Activated T-cell treated with anti-CD3 and anti-CD28 coated beads, Interleukin-2, amount 50 U/mL, for 48 hours (primary cell): Measurements from ENCODE around the gene TENM4.

ENCODE experiments used
- DNase-seq, 2 experiments: peaks; one replicate each; pipeline ENCODE4 v3.0.0-alpha.2; 2020

TENM4 gene

GRCh38 chr11:79044201-79044600 is 396.6 kb downstream of the TENM4 start:
- DNase-seq, result no peak

- no peak for DNase-seq
Measured at GRCh38 chr11:79043726-79044125, 397.1 kb downstream of the TENM4 start.

GRCh38 chr11:79042824-79043223 is 398.0 kb downstream of the TENM4 start:
- DNase-seq, result no peak

- no peak for DNase-seq
Measured at GRCh38 chr11:79040348-79040747, 400.5 kb downstream of the TENM4 start.

GRCh38 chr11:79039122-79039521 is 401.7 kb downstream of the TENM4 start:
- DNase-seq, result no peak

GRCh38 chr11:79035881-79036280 is 404.9 kb downstream of the TENM4 start:
- no peak for DNase-seq

- DNase-seq, result no peak
Measured at GRCh38 chr11:79033833-79034232, 407.0 kb downstream of the TENM4 start.

GRCh38 chr11:79030448-79030847 is 410.4 kb downstream of the TENM4 start:
- DNase-seq, result no peak

GRCh38 chr11:79028225-79028624 is 412.6 kb downstream of the TENM4 start:
- no peak for DNase-seq

GRCh38 chr11:79026803-79027445 is 413.9 kb downstream of the TENM4 start:
- DNase-seq, result no peak

- no peak for DNase-seq
Measured at GRCh38 chr11:79025622-79026021, 415.2 kb downstream of the TENM4 start.

GRCh38 chr11:79025097-79025496 is 415.7 kb downstream of the TENM4 start:
- DNase-seq, result no peak

- no peak for DNase-seq
Measured at GRCh38 chr11:79022265-79022664, 418.6 kb downstream of the TENM4 start.

- DNase-seq, result no peak
Measured at GRCh38 chr11:79021601-79022000, 419.2 kb downstream of the TENM4 start.

GRCh38 chr11:79019975-79020374 is 420.9 kb downstream of the TENM4 start:
- no peak for DNase-seq

GRCh38 chr11:79019277-79019676 is 421.6 kb downstream of the TENM4 start:
- no peak for DNase-seq

- DNase-seq, result no peak
Measured at GRCh38 chr11:79018371-79018849, 422.4 kb downstream of the TENM4 start.

- DNase-seq, result no peak
Measured at GRCh38 chr11:79017811-79018210, 423.0 kb downstream of the TENM4 start.

- no peak for DNase-seq
Measured at GRCh38 chr11:79013509-79013908, 427.3 kb downstream of the TENM4 start.

- DNase-seq, result no peak
Measured at GRCh38 chr11:79011357-79011756, 429.5 kb downstream of the TENM4 start.

- no peak for DNase-seq
Measured at GRCh38 chr11:79007771-79008402, 432.9 kb downstream of the TENM4 start.

- no peak for DNase-seq
Measured at GRCh38 chr11:79006854-79007253, 434.0 kb downstream of the TENM4 start.

- no peak for DNase-seq
Measured at GRCh38 chr11:78996007-78996406, 444.8 kb downstream of the TENM4 start.

- DNase-seq, result no peak
Measured at GRCh38 chr11:78995171-78995570, 445.7 kb downstream of the TENM4 start.
